A549 (cell line): ENCODE data around the gene PUM2.

ENCODE experiments used
- BHLHE40 ChIP-seq: IDR thresholded peaks from 2 replicates; pipeline ENCODE4 v1.6.1; 2012; ENCODE audit warnings: low read depth, low read length, inconsistent platforms
- CHD4 ChIP-seq: fragments of 200-600 bp; sonication (generic); IDR thresholded peaks from 2 replicates; pipeline ENCODE4 v1.6.1; 2016; ENCODE audit warnings: antibody characterized with exemption, mild to moderate bottlenecking, borderline replicate concordance
- EP300 ChIP-seq, 2 experiments: fragments of >200 bp; sonication (Bioruptor Twin); formaldehyde crosslinking; IDR thresholded peaks; 2 replicates in 1 of 2; 3 replicates in 1 of 2; pipeline ENCODE4 v1.6.1; 2016 to 2017
- MAZ ChIP-seq: fragments of 150-350 bp; IDR thresholded peaks from 2 replicates; pipeline ENCODE4 v1.6.1; 2014; ENCODE audit warnings: antibody characterized with exemption, low read depth, low read length, borderline replicate concordance
- MYC ChIP-seq: IDR thresholded peaks from 2 replicates; pipeline ENCODE4 v1.6.1; 2012; ENCODE audit warnings: mild to moderate bottlenecking, inconsistent platforms, low read length, improper control_type of control experiment, borderline replicate concordance
- REST ChIP-seq: fragments of 200-600 bp; sonication (generic); IDR thresholded peaks from 2 replicates; pipeline ENCODE4 v1.6.1; 2016; ENCODE audit warnings: antibody characterized with exemption, mild to moderate bottlenecking, moderate library complexity
- RFX5 ChIP-seq: fragments of 450-650 bp; IDR thresholded peaks from 2 replicates; pipeline ENCODE4 v1.7.1; 2014; ENCODE audit warnings: antibody characterized with exemption, mild to moderate bottlenecking, moderate library complexity
- TF ChIP-seq, protein P1 (sequence below): fragments of >200 bp; sonication (Bioruptor Twin); formaldehyde crosslinking; IDR thresholded peaks from 3 replicates; pipeline ENCODE4 v1.5.1; 2016

DNA sequence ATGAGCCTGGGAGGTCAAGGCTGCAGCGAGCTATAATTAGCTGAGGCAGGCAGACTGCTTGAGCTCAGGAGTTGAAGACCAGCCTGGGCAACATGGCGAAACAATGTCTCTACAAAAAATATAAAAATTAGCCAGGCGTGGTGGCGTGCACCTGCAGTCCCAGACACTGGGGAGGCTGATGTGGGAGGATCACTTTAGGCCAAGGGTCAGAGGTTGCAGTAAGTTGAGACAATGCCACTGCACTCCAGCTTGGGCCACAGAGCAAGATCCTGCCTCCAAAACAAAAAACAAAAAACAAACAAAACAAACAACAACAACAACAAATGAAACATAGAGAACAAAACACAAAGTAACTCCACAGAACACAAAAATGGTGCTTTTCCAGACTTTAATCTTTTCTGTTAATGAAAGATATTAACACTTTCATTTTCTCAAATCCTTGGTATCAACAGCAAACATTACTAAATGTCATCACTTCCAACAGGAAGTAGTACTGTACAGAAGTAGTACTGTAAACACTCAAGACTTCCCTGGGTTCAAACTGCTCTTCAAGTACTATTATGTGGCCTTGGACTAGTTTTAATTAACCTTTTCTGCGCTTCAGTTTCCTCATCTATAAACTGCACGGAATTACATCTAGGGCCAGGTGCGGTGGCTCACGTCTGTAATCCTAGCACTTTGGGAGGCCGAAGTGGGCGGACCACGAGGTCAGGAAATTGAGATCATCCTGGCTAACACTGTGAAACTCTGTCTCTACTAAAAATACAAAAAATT is 27.9 kb downstream of the PUM2 start:
- TF ChIP-seq, protein P1, sequence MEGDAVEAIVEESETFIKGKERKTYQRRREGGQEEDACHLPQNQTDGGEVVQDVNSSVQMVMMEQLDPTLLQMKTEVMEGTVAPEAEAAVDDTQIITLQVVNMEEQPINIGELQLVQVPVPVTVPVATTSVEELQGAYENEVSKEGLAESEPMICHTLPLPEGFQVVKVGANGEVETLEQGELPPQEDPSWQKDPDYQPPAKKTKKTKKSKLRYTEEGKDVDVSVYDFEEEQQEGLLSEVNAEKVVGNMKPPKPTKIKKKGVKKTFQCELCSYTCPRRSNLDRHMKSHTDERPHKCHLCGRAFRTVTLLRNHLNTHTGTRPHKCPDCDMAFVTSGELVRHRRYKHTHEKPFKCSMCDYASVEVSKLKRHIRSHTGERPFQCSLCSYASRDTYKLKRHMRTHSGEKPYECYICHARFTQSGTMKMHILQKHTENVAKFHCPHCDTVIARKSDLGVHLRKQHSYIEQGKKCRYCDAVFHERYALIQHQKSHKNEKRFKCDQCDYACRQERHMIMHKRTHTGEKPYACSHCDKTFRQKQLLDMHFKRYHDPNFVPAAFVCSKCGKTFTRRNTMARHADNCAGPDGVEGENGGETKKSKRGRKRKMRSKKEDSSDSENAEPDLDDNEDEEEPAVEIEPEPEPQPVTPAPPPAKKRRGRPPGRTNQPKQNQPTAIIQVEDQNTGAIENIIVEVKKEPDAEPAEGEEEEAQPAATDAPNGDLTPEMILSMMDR: no peak
- TF ChIP-seq MYC (no peak), BHLHE40 (no peak), REST (no peak), MAZ (no peak), CHD4 (no peak), RFX5 (no peak), EP300 (IDR thresholded peaks at IDR 0.05) (no peak)
